ENCODE results near the gene PCDHA12.

PCDHA12 gene

GRCh38 chr5:140862441-140863295, 12.4 kb upstream of the PCDHA12 start:
- TF ChIP-seq CTCF (IDR thresholded peaks at IDR 0.05): no peak

- peak; percentile 56 for TF ChIP-seq CTCF (IDR thresholded peaks at IDR 0.05)
These were observed 6.2 kb upstream of the PCDHA12 start, which contains the start of gene PCDHA11 for GRCh38 chr5:140868721-140869554. Gene PCDHA11, plus strand, starts transcription at chr5:140868957. Its CDS starts 147 bp downstream, at chr5:140869104.

GRCh38 chr5:140869555-140869886, 5.6 kb upstream of the PCDHA12 start:
- TF ChIP-seq CTCF (IDR thresholded peaks at IDR 0.05): no peak; the same call in 1 of the 2 replicates

- no peak for TF ChIP-seq CTCF (IDR thresholded peaks at IDR 0.05)
These were observed 4.6 kb upstream of the PCDHA12 start for GRCh38 chr5:140870221-140871201.

GRCh38 chr5:140877262-140877581, 2.1 kb downstream of the PCDHA12 start:
- TF ChIP-seq CTCF (IDR thresholded peaks at IDR 0.05): no peak

- TF ChIP-seq CTCF (IDR thresholded peaks at IDR 0.05): peak; percentile 19; the same call in 1 of the 2 replicates
These were observed 6.9 kb downstream of the PCDHA12 start, which contains the start of gene PCDHA13 for GRCh38 chr5:140881889-140882590. Gene PCDHA13, plus strand, starts transcription at chr5:140882124. Its CDS starts 145 bp downstream, at chr5:140882269.
